ENCODE measurements around the gene SH3GLB2. TPM values are rescaled to one million over a fixed set of nuclear protein-coding genes. Genes with fewer than 3 reads are reported as not detected.

SH3GLB2 gene
- total RNA-seq, 1 donor from 2014 or later = 113 TPM

GRCh38 chr9:129023908-129024233 lies 4.3 kb downstream of the SH3GLB2 start:
- H3K27me3 Mint-ChIP-seq (ENCODE audit: unreplicated experiment) = no peaks in the 10 kb centered on the region
- TF ChIP-seq CTCF (IDR thresholded peaks at IDR 0.05) = no peak
- no peak overlapping the region for H3K4me3 Mint-ChIP-seq (ENCODE audit: unreplicated experiment)
- H3K27ac Mint-ChIP-seq (ENCODE audit: unreplicated experiment) = peak overlapping the region; percentile 77
- peaks cover 1% of the 10 kb centered on the region for H3K36me3 Mint-ChIP-seq (ENCODE audit: unreplicated experiment)
- peaks cover 44% of the 10 kb centered on the region for H3K4me1 Mint-ChIP-seq (ENCODE audit: unreplicated experiment)
- H3K9me3 Mint-ChIP-seq (ENCODE audit: unreplicated experiment) = no peaks in the 10 kb centered on the region
- DNase-seq (ENCODE audit: extremely low spot score, unreplicated experiment) = no peak

- Mint-ChIP-seq H3K4me1 (ENCODE audit: unreplicated experiment) (peaks cover 44% of the 10 kb centered on the region), H3K27me3 (ENCODE audit: unreplicated experiment) (no peaks in the 10 kb centered on the region)
- DNase-seq (ENCODE audit: extremely low spot score, unreplicated experiment) = peak; percentile 88
Measured at GRCh38 chr9:129023036-129023907, 4.9 kb downstream of the SH3GLB2 start.

GRCh38 chr9:129022037-129022436 lies 6.1 kb downstream of the SH3GLB2 start:
- Mint-ChIP-seq H3K9me3 (ENCODE audit: unreplicated experiment) (no peaks in the 10 kb centered on the region), H3K4me3 (ENCODE audit: unreplicated experiment) (no peak overlapping the region), H3K36me3 (ENCODE audit: unreplicated experiment) (peaks cover 3% of the 10 kb centered on the region), H3K27ac (ENCODE audit: unreplicated experiment) (no peak overlapping the region), H3K4me1 (ENCODE audit: unreplicated experiment) (peaks cover 39% of the 10 kb centered on the region), H3K27me3 (ENCODE audit: unreplicated experiment) (no peaks in the 10 kb centered on the region)
- no peak for DNase-seq (ENCODE audit: extremely low spot score, unreplicated experiment)
- no peak for TF ChIP-seq CTCF (IDR thresholded peaks at IDR 0.05)

More at GRCh38 chr9:129023036-129023907, 4.9 kb downstream of the SH3GLB2 start:
- Mint-ChIP-seq H3K36me3 (ENCODE audit: unreplicated experiment) (peaks cover 3% of the 10 kb centered on the region), H3K9me3 (ENCODE audit: unreplicated experiment) (no peaks in the 10 kb centered on the region), H3K4me3 (ENCODE audit: unreplicated experiment) (no peak overlapping the region), H3K27ac (ENCODE audit: unreplicated experiment) (peak overlapping the region; percentile 77)
- TF ChIP-seq CTCF (IDR thresholded peaks at IDR 0.05) = no peak

GRCh38 chr9:129021091-129021490 lies 7.0 kb downstream of the SH3GLB2 start:
- H3K36me3 Mint-ChIP-seq (ENCODE audit: unreplicated experiment) = peaks cover 3% of the 10 kb centered on the region
- no peaks in the 10 kb centered on the region for H3K9me3 Mint-ChIP-seq (ENCODE audit: unreplicated experiment)
- DNase-seq (ENCODE audit: extremely low spot score, unreplicated experiment) = no peak
- TF ChIP-seq CTCF (IDR thresholded peaks at IDR 0.05) = no peak
- no peaks in the 10 kb centered on the region for H3K27me3 Mint-ChIP-seq (ENCODE audit: unreplicated experiment)
- H3K4me3 Mint-ChIP-seq (ENCODE audit: unreplicated experiment) = no peak overlapping the region
- no peak overlapping the region for H3K27ac Mint-ChIP-seq (ENCODE audit: unreplicated experiment)
- H3K4me1 Mint-ChIP-seq (ENCODE audit: unreplicated experiment) = peaks cover 30% of the 10 kb centered on the region

GRCh38 chr9:129014608-129015007 lies 13.5 kb downstream of the SH3GLB2 start:
- peaks cover 4% of the 10 kb centered on the region for H3K4me1 Mint-ChIP-seq (ENCODE audit: unreplicated experiment)
- H3K27me3 Mint-ChIP-seq (ENCODE audit: unreplicated experiment) = no peaks in the 10 kb centered on the region
- no peak for DNase-seq (ENCODE audit: extremely low spot score, unreplicated experiment)
- no peak for TF ChIP-seq CTCF (IDR thresholded peaks at IDR 0.05)
- no peaks in the 10 kb centered on the region for H3K9me3 Mint-ChIP-seq (ENCODE audit: unreplicated experiment)
- no peak overlapping the region for H3K27ac Mint-ChIP-seq (ENCODE audit: unreplicated experiment)
- H3K4me3 Mint-ChIP-seq (ENCODE audit: unreplicated experiment) = no peak overlapping the region
- H3K36me3 Mint-ChIP-seq (ENCODE audit: unreplicated experiment) = peaks cover 25% of the 10 kb centered on the region

All from osteocyte (in vitro differentiated cells).